D721Med (cell line): ENCODE data around the gene CDH23.

Source experiments
- DNase-seq: peaks from one replicate; pipeline ENCODE4 v3.0.0; 2011; ENCODE audit warnings: low spot score; ENCODE audit not compliant: insufficient read length
- FAIRE-seq: peaks from 2 replicates; lab custom pipeline; 2011; peaks lifted over from hg19 to GRCh38; lab: Jason Lieb, UNC
- CTCF ChIP-seq: IDR thresholded peaks from 2 replicates; pipeline ENCODE4 v1.5.1; 2012; ENCODE audit warnings: mild to moderate bottlenecking, control low read depth; ENCODE audit not compliant: insufficient read depth; ENCODE audit errors: missing control alignments

Gene CDH23

GRCh38 chr10:71708897-71709882 is 312.5 kb downstream of the CDH23 start:
- no peak for FAIRE-seq
- DNase-seq = no peak
- no peak for TF ChIP-seq CTCF

GRCh38 chr10:71710519-71710918 is 313.8 kb downstream of the CDH23 start:
- no peak for FAIRE-seq
- TF ChIP-seq CTCF = no peak
- no peak for DNase-seq

- no peak for DNase-seq
- TF ChIP-seq CTCF = no peak
- no peak for FAIRE-seq
Observed at GRCh38 chr10:71711052-71711623, 314.4 kb downstream of the CDH23 start.

GRCh38 chr10:71712170-71712569 is 315.4 kb downstream of the CDH23 start:
- no peak for TF ChIP-seq CTCF
- no peak for DNase-seq
- no peak for FAIRE-seq

GRCh38 chr10:71712572-71713134 is 315.9 kb downstream of the CDH23 start:
- FAIRE-seq (no peak), DNase-seq (no peak)
- TF ChIP-seq CTCF = no peak

- DNase-seq (no peak), FAIRE-seq (no peak)
- TF ChIP-seq CTCF = no peak
Observed at GRCh38 chr10:71713135-71714030, 316.7 kb downstream of the CDH23 start.
